GM19452 (cell line): ENCODE measurements around the gene RELB.

Source experiments
- ATAC-seq: cut with Tn5 transposase; IDR thresholded peaks from one replicate; pipeline ENCODE4 v1.9.1; 2021; ENCODE audit not compliant: unreplicated experiment

RELB gene

GRCh38 chr19:45057444-45057843, 56.2 kb downstream of the RELB start:
- no peak for ATAC-seq

DNA sequence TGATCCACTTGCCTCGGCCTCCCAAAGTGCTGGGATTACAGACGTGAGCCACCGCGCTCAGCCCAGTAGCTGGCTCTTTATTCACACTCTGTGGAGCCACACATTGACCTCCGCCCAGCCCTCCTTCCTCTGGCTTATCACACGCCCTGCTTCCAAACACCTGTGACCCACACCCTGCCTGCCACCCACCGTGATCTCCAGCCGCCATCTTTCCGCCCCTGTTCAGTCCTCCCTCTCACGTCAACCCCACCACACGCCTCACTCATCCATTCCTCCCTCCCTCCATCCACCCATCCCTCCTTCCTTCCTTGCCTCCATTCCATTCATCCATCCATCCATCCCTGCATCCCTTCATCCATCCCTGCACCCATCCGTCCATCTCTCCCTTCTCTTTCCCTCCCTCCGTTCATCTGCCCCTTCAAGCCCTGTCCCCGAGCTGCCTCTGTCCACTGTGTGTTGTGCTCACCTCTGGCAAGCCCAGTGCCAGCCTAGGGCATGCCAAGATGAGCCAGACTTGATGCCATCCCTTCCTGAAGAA, 57.4 kb downstream of the RELB start:
- no peak for ATAC-seq

DNA sequence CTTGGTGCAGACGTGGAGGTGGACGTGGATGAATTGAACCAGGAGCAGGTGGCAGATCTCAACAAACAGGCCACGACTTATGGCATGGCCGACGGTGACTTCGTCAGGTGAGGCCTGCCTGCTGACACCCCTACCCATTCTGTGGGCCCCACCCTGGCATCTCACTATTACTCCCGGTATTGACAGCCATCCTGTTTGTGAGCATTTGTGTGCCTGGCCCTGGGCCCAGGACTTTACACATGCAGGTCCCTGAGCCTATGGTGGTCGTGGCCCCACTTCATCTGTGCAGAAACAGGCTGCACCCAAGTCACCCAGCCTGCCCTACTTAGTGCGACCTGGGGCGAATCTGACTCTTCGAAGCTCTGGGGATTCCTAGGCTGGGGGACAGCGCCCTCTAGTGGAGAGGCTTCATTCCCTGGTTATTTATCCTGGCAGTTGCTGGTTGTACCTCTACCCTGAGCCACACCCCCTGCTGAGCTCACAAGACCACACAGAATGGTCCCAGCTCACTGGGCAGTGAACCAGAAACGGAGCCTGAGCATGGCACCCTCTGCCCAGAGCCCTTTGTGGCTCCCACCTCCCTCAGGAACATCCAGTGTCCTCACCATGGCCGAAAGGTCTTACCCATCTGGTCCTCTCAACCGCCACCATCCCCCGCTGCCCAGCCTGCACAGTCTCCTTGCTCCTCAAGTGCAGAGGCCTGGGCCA, 58.1 kb downstream of the RELB start:
- peak; percentile 63 for ATAC-seq

DNA sequence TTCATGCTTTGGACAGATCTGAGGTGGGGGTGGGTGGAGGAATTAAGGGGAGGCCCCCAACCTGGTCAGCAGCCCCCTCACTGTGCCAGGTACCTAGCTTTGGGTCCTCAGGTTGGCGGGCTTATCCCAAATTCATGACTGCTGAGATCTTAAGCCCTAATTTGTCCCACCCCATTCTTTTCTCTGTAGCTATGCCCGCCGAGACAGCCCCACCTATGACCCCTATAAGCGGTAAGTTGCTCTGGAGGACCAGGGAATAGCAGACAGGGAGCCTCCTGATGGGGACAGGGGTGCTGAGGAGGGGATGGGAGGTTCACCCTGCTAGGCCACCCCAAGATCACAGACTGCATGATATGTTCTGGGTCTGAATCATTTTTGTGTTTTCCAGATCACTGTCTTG, 60.7 kb downstream of the RELB start:
- no peak for ATAC-seq

GRCh38 chr19:45063851-45064801, 62.9 kb downstream of the RELB start:
- ATAC-seq: no peak

GRCh38 chr19:45066921-45067661, 65.8 kb downstream of the RELB start:
- no peak for ATAC-seq

GRCh38 chr19:45068041-45068440, 66.8 kb downstream of the RELB start:
- no peak for ATAC-seq

DNA sequence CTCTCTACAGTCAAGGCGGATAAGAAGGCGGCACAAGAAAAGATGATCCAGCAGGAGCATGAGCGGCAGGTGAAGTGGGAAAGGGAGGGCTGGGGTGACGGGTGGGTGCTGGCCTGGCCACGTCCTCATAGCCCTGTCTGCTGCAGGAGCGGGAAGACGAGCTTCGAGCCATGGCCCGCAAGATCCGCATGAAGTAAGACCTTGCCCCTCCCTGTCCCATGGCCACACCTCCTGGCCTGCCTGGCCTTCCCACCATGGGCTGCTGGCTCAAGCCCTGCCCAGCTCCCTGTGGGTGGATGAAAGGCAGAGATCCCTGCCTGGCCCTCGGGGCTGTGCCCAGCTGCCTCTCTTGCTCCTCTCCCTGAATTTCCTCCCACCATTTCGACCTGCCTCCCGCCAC, 67.8 kb downstream of the RELB start:
- no peak for ATAC-seq

DNA sequence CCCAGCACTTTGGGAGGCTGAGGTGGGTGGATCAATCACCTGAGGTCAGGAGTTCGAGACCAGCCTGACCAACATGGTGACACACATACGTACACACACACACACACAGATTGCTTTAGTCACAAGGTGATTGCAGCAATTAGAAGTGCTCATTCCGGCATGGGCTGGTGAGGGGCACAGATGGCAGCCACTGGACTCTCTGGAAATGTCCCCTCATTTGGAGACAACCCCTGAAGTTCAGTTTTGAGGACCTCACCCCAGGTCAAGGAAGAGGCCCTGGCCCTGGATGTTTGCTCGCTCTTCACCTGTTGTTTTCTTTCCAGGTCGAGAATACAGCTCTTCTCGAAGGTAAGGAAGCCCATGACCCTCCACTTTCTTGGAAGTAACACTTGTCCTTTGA, 69.0 kb downstream of the RELB start:
- ATAC-seq: no peak

DNA sequence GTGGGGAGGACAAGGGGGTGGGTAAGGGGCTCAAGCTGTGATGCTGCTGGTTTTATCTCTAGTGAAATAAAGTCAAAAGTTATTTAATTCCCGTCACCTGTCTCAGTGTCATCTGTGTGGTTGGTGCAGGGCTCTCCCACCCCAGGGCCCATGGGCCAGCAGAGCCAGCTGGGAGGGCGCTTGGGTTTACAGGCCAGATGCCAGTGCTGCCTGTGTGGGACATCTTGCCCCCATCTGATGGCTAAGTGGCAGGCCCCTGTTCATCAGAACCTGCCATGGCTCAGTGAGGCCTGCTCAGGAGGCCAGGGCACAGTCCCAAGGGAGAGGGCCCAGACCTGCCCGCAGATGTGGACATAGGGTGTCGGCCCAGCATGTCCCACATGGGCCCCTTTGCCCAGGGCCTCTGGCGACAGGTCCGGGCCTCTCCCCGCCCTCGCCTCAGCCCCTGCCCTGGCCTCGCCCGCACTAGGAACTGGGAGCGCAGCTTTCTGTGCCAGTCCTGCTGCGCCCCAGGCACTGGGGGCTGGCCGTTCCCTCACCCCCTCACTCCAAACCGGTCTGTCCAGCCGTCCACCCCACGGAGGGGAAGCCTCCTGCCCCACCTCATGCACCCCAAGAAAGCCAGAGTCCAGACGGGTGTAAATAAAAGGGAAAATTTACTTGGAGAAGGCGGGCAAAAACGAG, 69.7 kb downstream of the RELB start:
- ATAC-seq: no peak

GRCh38 chr19:45071545-45071938, 70.3 kb downstream of the RELB start:
- ATAC-seq: no peak

DNA sequence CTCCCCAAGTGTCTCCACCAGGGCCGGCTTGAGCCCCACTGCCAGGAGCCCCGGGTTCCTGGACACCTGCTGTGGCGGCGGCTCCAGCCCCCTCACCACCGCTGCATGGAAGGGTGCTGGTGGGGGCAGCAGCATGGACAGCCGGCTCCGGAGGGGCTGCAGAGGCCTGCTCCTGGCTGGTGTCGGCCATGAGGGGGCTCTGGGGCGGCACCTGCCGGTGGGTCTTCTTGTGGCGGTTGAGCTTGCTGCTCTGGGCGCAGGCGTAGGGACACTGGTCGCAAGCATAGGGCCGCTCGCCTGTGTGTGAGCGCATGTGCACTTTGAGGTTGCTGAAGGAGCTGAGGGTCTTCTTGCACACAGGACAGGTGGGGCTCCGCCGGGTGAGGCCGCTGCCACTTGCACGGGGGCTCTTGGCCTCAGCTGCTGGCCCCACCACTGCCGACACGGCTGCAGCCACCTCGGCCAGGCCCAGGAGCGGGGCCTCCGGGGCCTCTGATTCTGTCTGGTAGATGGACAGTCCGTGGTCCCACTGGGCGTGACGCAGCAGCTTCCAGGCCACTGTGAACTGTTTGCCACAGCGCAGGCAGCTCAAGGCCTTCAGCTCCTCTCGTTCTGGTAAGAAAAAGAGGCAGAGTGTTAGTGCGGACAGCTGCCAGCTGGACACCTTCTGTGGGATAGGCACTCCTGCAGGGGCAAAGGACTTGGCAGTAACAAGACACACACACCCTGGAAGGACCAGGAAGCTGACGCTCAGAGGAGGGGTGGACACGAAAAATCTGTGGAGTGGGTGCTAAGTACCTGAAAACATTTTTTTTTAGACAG, 70.9 kb downstream of the RELB start:
- ATAC-seq: no peak

- no peak for ATAC-seq
Observed at GRCh38 chr19:45074744-45075300, 73.6 kb downstream of the RELB start.

GRCh38 chr19:45075301-45076028, 74.2 kb downstream of the RELB start:
- peak; percentile 51 for ATAC-seq

- peak; percentile 51 for ATAC-seq
Observed at GRCh38 chr19:45076029-45076850, 75.0 kb downstream of the RELB start, which contains the start of gene ZNF296. TSS of gene ZNF296 (minus strand) at chr19:45076478. CDS start at chr19:45076373, 105 bp downstream.

DNA sequence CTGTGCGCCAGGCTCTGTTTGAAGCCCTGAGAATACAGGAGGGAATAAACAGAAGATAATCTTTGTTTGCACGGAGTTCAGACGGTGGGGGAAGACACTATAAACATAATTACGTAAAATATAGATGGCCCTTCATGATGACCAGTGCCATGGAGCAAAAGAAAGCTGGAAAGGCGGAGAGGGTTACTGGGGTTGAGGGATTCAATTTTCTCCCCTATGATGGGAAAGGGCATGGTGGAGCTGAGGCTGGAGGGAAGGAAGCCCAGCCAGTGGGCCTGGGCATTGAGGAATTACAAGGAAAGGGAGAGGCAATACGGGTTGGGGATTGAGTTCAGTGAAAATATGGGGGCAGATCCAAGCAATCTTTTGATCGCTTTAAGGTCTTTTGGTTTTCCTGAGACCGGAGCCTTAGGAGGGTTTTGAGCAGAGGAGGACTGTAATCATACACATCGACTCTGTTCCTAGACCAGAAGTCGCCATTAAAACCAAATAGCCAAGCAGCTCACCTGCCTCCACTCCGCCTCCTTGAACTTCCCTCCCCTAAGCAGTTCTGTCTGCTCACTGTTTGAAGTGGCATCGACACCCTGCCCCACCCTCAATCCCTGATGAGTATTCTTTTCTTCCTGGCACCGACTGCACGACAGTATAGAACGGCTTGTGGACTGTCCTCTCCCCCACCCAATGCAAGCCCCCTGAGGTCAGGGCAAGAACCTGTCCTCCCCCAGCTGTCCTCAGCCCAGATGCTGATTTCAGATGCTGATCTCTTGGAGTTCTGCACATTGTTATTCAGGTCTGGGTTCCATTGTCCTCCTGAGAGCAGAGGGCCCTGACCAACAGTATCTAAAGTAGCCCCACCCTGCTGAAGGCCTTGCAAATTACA, 75.8 kb downstream of the RELB start:
- no peak for ATAC-seq
